ENCODE data around the gene EBF4. TPM values are rescaled to one million over a fixed set of nuclear protein-coding genes. Genes with fewer than 3 reads are reported as not detected.
"Not testable (repeated sequence)": the region's sequence is repeated elsewhere in the genome, so short reads cannot be mapped to it uniquely, and the experiment has no call there.

The EBF4 gene
- total RNA-seq, 1 donor from 2014 or later = 12.3 TPM

- DNase-seq (ENCODE audit: low spot score) = peak; percentile 76
- H3K36me3 Mint-ChIP-seq (ENCODE audit: low read depth) = peaks cover 4% of the 10 kb centered on the region
- H3K27ac Mint-ChIP-seq = peak overlapping the region; percentile 77
- H3K9me3 Mint-ChIP-seq = no peaks in the 10 kb centered on the region
- intact Hi-C loops (cut with micrococcal nuclease) = loop anchor here (1.0 to 5.0 kb wide), 7 partner anchors 36 to 313 kb away; partner anchors contain the start of genes NOP56 and PTPRA
- H3K27me3 Mint-ChIP-seq (ENCODE audit: insufficient read depth) = peaks cover 13% of the 10 kb centered on the region
- peak overlapping the region; percentile 16 for H3K4me3 Mint-ChIP-seq
- peaks cover 34% of the 10 kb centered on the region for H3K4me1 Mint-ChIP-seq (ENCODE audit: low read depth)
Observed at GRCh38 chr20:2688041-2688591, 4.5 kb upstream of the EBF4 start.

GRCh38 chr20:2690213-2690612 is 2.4 kb upstream of the EBF4 start:
- no peak for DNase-seq (ENCODE audit: low spot score)
- Mint-ChIP-seq H3K27ac (no peak overlapping the region), H3K36me3 (ENCODE audit: low read depth) (peaks cover 7% of the 10 kb centered on the region), H3K4me3 (no peak overlapping the region), H3K27me3 (ENCODE audit: insufficient read depth) (peaks cover 23% of the 10 kb centered on the region), H3K9me3 (no peaks in the 10 kb centered on the region), H3K4me1 (ENCODE audit: low read depth) (peaks cover 35% of the 10 kb centered on the region)
- intact Hi-C loops (cut with micrococcal nuclease) = no loop called here

- intact Hi-C loops (cut with micrococcal nuclease) = no loop called here
- peak overlapping the region; percentile 57 for H3K27ac Mint-ChIP-seq
- no peaks in the 10 kb centered on the region for H3K9me3 Mint-ChIP-seq
- H3K36me3 Mint-ChIP-seq (ENCODE audit: low read depth) = peaks cover 7% of the 10 kb centered on the region
- peaks cover 35% of the 10 kb centered on the region for H3K4me1 Mint-ChIP-seq (ENCODE audit: low read depth)
- peaks cover 27% of the 10 kb centered on the region for H3K27me3 Mint-ChIP-seq (ENCODE audit: insufficient read depth)
- H3K4me3 Mint-ChIP-seq = peak overlapping the region; percentile 91
- no peak for DNase-seq (ENCODE audit: low spot score)
Observed at GRCh38 chr20:2690718-2691117, 1.9 kb upstream of the EBF4 start.

GRCh38 chr20:2691127-2691526 is 1.5 kb upstream of the EBF4 start:
- Mint-ChIP-seq H3K27me3 (ENCODE audit: insufficient read depth) (peaks cover 31% of the 10 kb centered on the region), H3K4me1 (ENCODE audit: low read depth) (peaks cover 35% of the 10 kb centered on the region), H3K27ac (peak overlapping the region; percentile 83), H3K36me3 (ENCODE audit: low read depth) (peaks cover 7% of the 10 kb centered on the region), H3K4me3 (peak overlapping the region; percentile 91), H3K9me3 (no peaks in the 10 kb centered on the region)
- intact Hi-C loops (cut with micrococcal nuclease) = no loop called here
- DNase-seq (ENCODE audit: low spot score) = no peak

- Mint-ChIP-seq H3K27ac (peak overlapping the region; percentile 83), H3K27me3 (ENCODE audit: insufficient read depth) (peaks cover 34% of the 10 kb centered on the region), H3K4me1 (ENCODE audit: low read depth) (peaks cover 35% of the 10 kb centered on the region), H3K9me3 (no peaks in the 10 kb centered on the region), H3K4me3 (peak overlapping the region; percentile 91), H3K36me3 (ENCODE audit: low read depth) (peaks cover 7% of the 10 kb centered on the region)
- no peak for DNase-seq (ENCODE audit: low spot score)
- intact Hi-C loops (cut with micrococcal nuclease) = no loop called here
Observed at GRCh38 chr20:2691663-2692035, 931 bp upstream of the EBF4 start.

GRCh38 chr20:2692886-2693285 is 306 bp downstream of the EBF4 start:
- Mint-ChIP-seq H3K36me3 (ENCODE audit: low read depth) (peaks cover 7% of the 10 kb centered on the region), H3K27ac (no peak overlapping the region), H3K4me3 (no peak overlapping the region), H3K9me3 (no peaks in the 10 kb centered on the region), H3K4me1 (ENCODE audit: low read depth) (peaks cover 29% of the 10 kb centered on the region), H3K27me3 (ENCODE audit: insufficient read depth) (peaks cover 36% of the 10 kb centered on the region)
- DNase-seq (ENCODE audit: low spot score) = no peak
- intact Hi-C loops (cut with micrococcal nuclease) = loop anchor here (1.0 kb wide), 1 partner anchor 48 kb away; no protein-coding TSS in a partner anchor

- Mint-ChIP-seq H3K4me3 (peak overlapping the region; percentile 76), H3K9me3 (no peaks in the 10 kb centered on the region), H3K27ac (no peak overlapping the region), H3K27me3 (ENCODE audit: insufficient read depth) (peaks cover 36% of the 10 kb centered on the region), H3K4me1 (ENCODE audit: low read depth) (peaks cover 24% of the 10 kb centered on the region), H3K36me3 (ENCODE audit: low read depth) (peaks cover 7% of the 10 kb centered on the region)
- intact Hi-C loops (cut with micrococcal nuclease) = loop anchor here (1.0 kb wide), 1 partner anchor 48 kb away; no protein-coding TSS in a partner anchor
- DNase-seq (ENCODE audit: low spot score) = peak; percentile 53
Observed at GRCh38 chr20:2693286-2694007, 867 bp downstream of the EBF4 start.

GRCh38 chr20:2694008-2694471 is 1.5 kb downstream of the EBF4 start:
- Mint-ChIP-seq H3K4me1 (ENCODE audit: low read depth) (peaks cover 21% of the 10 kb centered on the region), H3K27me3 (ENCODE audit: insufficient read depth) (peaks cover 36% of the 10 kb centered on the region), H3K4me3 (peak overlapping the region; percentile 76), H3K27ac (no peak overlapping the region), H3K9me3 (no peaks in the 10 kb centered on the region), H3K36me3 (ENCODE audit: low read depth) (peaks cover 7% of the 10 kb centered on the region)
- DNase-seq (ENCODE audit: low spot score) = no peak
- intact Hi-C loops (cut with micrococcal nuclease) = no loop called here

- DNase-seq (ENCODE audit: low spot score) = no peak
- H3K27me3 Mint-ChIP-seq (ENCODE audit: insufficient read depth) = peaks cover 36% of the 10 kb centered on the region
- no peaks in the 10 kb centered on the region for H3K9me3 Mint-ChIP-seq
- H3K4me1 Mint-ChIP-seq (ENCODE audit: low read depth) = peaks cover 17% of the 10 kb centered on the region
- H3K36me3 Mint-ChIP-seq (ENCODE audit: low read depth) = peaks cover 7% of the 10 kb centered on the region
- intact Hi-C loops (cut with micrococcal nuclease) = no loop called here
- H3K4me3 Mint-ChIP-seq = peak overlapping the region; percentile 76
- H3K27ac Mint-ChIP-seq = no peak overlapping the region
Observed at GRCh38 chr20:2694519-2694918, 1.9 kb downstream of the EBF4 start.

- DNase-seq (ENCODE audit: low spot score) = no peak
- H3K9me3 Mint-ChIP-seq = no peaks in the 10 kb centered on the region
- peak overlapping the region; percentile 76 for H3K4me3 Mint-ChIP-seq
- H3K4me1 Mint-ChIP-seq (ENCODE audit: low read depth) = peaks cover 17% of the 10 kb centered on the region
- peaks cover 38% of the 10 kb centered on the region for H3K27me3 Mint-ChIP-seq (ENCODE audit: insufficient read depth)
- intact Hi-C loops (cut with micrococcal nuclease) = no loop called here
- peaks cover 7% of the 10 kb centered on the region for H3K36me3 Mint-ChIP-seq (ENCODE audit: low read depth)
- peak overlapping the region; percentile 40 for H3K27ac Mint-ChIP-seq
Observed at GRCh38 chr20:2695206-2695983, 2.8 kb downstream of the EBF4 start.

- intact Hi-C loops (cut with micrococcal nuclease); DNase-seq (ENCODE audit: low spot score); H3K9me3 Mint-ChIP-seq; H3K36me3 Mint-ChIP-seq (ENCODE audit: low read depth); H3K27ac Mint-ChIP-seq; H3K4me3 Mint-ChIP-seq: not testable (repeated sequence)
- Mint-ChIP-seq H3K4me1 (ENCODE audit: low read depth) (peaks cover 17% of the 10 kb centered on the region), H3K27me3 (ENCODE audit: insufficient read depth) (peaks cover 36% of the 10 kb centered on the region)
Observed at GRCh38 chr20:2695984-2696525, 3.5 kb downstream of the EBF4 start.

GRCh38 chr20:2696646-2697045 is 4.1 kb downstream of the EBF4 start:
- peaks cover 3% of the 10 kb centered on the region for H3K36me3 Mint-ChIP-seq (ENCODE audit: low read depth)
- intact Hi-C loops (cut with micrococcal nuclease) = no loop called here
- H3K4me3 Mint-ChIP-seq = no peak overlapping the region
- peaks cover 30% of the 10 kb centered on the region for H3K27me3 Mint-ChIP-seq (ENCODE audit: insufficient read depth)
- peaks cover 11% of the 10 kb centered on the region for H3K4me1 Mint-ChIP-seq (ENCODE audit: low read depth)
- H3K9me3 Mint-ChIP-seq = no peaks in the 10 kb centered on the region
- H3K27ac Mint-ChIP-seq = no peak overlapping the region
- DNase-seq (ENCODE audit: low spot score) = no peak
